Coronary artery (tissue), 2 donors: ENCODE measurements around the gene EMILIN1.

Source experiments
- DNase-seq: peaks from one replicate; pipeline ENCODE4 v3.0.0-alpha.2; 2017; ENCODE audit warnings: low spot score
- H3K27ac ChIP-seq, 2 donors: fragments of 200-600 bp; sonication (generic); one replicate each; pipeline ENCODE4 v1.5.1; 2016 to 2019
- H3K4me3 ChIP-seq: fragments of 200-600 bp; sonication (generic); 2 replicates; pipeline ENCODE4 v1.5.1; 2016; ENCODE audit warnings: mild to moderate bottlenecking, moderate library complexity
- TF ChIP-seq, protein P1 (sequence below): fragments of 200-600 bp; sonication (generic); IDR thresholded peaks from one replicate; pipeline ENCODE4 v1.5.1; 2019; ENCODE audit warnings: antibody characterized with exemption

EMILIN1 gene

DNA sequence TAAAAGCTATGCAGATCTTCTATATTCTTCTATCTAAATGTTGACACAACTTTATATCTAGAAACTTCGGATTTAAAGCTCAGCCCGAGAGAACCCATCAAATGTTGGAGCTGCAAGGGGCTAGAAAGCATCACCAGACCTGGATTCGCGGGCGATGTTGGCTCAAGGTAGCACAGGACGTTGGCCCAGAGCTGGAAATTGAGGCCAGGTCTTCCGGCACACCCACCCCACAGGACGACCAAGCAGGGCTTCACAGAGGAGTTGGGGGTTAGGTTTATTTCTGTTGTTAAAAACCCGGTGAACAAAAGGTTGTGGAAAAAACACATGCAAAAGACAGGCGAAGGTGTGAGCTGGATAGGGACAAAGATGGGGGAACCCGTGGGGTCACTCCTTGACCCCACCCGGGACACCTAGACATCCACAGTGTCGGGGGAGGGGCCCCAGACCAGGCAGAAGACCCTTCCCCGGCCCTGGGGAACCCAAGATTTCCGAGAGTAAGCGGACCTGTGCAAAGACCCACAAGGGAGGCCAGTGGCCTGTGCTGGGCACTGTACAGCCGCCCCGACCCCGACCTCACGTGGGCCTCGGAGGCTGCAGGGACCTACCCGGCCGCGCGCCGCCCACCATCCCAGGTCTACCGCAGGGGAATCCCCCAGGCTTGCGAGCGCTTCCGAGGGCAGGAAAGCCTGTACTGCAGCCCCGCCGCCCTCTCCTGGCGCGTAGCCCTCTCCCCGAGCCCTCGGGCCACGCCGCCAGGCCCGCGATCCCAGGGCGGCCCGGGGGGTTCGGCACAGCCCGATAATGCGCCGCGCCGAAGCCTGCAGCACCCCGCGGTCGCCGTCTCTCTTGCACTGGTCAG is 28.8 kb upstream of the EMILIN1 start:
- H3K4me3 ChIP-seq: peak overlapping the region; percentile 92
- DNase-seq: peak; percentile 79
- peak overlapping the region; percentile 87 to 98 for H3K27ac ChIP-seq
- TF ChIP-seq, protein P1, sequence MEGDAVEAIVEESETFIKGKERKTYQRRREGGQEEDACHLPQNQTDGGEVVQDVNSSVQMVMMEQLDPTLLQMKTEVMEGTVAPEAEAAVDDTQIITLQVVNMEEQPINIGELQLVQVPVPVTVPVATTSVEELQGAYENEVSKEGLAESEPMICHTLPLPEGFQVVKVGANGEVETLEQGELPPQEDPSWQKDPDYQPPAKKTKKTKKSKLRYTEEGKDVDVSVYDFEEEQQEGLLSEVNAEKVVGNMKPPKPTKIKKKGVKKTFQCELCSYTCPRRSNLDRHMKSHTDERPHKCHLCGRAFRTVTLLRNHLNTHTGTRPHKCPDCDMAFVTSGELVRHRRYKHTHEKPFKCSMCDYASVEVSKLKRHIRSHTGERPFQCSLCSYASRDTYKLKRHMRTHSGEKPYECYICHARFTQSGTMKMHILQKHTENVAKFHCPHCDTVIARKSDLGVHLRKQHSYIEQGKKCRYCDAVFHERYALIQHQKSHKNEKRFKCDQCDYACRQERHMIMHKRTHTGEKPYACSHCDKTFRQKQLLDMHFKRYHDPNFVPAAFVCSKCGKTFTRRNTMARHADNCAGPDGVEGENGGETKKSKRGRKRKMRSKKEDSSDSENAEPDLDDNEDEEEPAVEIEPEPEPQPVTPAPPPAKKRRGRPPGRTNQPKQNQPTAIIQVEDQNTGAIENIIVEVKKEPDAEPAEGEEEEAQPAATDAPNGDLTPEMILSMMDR: no peak

DNA sequence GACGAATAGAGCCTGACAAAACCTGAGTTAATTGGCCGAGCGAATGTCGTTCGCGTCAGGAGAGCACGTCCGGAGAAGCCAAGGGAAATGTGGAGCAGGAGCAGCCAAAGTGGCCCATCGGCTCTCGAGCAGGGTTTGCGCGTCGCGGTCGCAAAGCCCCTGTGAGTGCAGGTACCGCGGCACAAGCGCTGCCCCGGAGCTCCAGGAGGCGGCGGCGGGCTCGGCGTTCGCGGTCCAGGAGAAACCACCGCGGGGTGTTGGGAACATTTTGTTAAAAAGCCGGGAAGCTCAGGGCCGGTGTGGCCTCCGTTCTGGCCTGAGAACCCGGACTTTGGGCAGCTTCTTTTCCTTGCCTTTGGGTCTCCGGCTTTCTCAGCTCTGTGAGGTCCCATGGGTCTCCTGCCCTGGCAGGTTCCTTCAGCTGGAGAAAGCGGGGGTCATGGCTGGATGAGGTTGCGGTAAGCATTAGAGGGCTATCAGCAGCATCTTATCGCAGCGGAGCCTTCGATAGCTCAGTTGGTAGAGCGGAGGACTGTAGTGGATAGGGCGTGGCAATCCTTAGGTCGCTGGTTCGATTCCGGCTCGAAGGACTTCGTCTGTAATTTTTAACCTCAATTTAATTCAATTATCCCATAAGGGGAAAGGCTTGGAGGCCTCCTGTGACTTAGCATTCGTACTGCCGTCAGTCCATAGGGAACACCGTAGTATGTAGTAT is 28.0 kb upstream of the EMILIN1 start:
- Histone ChIP-seq H3K27ac (peak overlapping the region; percentile 87 to 98), H3K4me3 (peak overlapping the region; percentile 92)
- peak; percentile 93 for DNase-seq
- TF ChIP-seq, protein P1: peak; percentile 14

DNA sequence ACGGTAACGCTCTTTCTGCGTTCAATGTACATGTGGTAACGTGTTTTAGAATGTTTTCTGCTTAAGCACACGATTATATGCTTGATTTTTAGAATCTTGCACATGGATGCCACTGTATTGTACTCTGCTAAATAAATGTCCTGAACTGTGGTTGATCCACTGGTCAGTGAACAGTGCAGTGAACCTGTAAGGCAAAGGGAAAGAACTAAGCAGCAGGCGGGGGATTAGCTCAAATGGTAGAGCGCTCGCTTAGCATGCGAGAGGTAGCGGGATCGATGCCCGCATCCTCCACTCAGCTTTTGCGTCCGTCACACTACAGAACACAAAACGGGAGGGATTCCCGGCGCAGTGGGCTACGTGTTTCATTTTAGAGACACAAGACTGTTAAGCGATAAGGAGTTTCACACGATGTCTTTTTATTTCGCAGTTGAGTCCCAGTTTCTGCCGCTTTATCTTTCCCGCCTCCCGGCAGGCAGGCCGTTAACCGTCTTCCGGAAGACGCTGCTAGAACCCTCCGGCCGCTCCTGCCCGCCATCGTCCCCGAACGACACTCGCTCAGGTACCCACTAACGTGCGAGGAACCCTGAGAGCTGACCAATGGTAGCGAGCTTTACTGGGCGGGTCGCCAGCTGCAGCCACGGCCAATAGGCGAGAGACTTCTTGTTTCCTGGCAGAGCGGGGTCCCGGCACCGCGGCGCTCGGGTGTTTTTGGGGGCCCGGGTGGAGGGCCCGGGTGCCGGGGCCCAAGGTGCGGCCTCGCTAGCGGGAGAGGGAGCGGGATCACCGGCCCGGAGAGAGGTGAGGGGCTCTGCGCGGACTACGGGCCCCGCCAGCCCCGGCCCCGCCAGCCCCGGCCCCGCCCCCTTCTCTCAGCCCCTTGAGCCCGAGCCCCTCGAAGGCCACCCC is 27.2 kb upstream of the EMILIN1 start, which contains the start of gene AGBL5:
AGBL5 (plus strand) TSS at position 673 of the 906 bp plus-strand sequence. CDS start 1,291 bp downstream, outside the sequence.
- TF ChIP-seq, protein P1: no peak
- Histone ChIP-seq H3K27ac (peak within 1 kb of the TSS; percentile 87 to 98), H3K4me3 (peak within 1 kb of the TSS; percentile 92)
- peak; percentile 97 for DNase-seq

DNA sequence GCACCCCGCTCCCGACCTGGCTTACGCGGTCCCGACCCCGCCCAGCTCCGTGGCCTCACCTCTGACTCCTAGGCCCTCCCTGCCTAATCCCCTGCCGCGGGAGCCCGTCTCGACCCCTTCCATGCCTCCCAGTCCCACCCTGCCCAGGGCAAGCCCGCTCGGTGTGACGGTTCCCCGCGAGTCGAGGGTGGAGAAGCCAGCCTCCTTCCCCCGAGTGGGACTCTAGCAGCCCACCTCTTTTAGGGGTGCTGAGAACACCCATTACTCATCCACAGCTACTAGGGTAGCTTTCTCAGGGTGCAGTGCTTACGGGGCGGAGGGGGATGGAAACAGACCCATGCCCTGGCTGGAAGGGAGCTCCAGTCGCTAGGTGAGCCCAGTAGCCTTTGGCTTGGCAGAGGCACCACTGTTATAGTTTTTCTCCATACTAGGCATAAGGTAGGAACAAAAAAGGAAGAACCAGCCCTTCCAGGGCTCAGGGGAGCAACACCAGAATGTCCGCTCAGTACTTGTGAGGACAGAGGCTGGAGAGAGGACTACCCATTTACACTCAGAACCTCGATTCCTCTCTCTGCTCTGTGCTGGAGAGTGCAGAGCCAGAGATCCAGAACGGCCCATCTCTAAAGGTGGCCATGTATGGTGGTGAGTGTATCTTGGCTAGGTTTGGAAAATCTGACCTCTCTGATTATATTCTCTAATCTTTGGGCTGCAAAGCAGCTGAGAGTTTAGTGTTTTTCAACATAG is 26.3 kb upstream of the EMILIN1 start:
- Histone ChIP-seq H3K4me3 (peak overlapping the region; percentile 92), H3K27ac (peak overlapping the region; percentile 87 to 98)
- DNase-seq: peak; percentile 83
- TF ChIP-seq, protein P1: no peak

DNA sequence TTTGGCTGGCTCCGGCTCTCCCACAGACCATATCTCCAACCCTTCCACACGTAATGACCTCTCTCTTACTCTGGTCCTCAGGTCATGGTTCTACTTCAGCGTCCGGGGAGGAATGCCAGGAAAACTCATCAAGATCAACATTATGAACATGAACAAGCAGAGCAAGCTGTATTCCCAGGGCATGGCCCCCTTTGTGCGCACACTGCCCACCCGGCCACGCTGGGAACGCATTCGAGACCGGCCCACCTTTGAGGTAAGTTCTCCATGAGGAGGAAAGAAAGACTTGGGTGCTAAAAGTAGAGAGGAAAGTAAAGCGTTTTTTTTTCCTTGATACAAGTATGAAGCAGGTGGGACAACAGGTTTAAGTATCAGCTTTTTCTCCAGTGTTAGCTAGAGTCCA is 25.1 kb upstream of the EMILIN1 start:
- DNase-seq: no peak
- no peak overlapping the region for H3K4me3 ChIP-seq
- no peak overlapping the region for H3K27ac ChIP-seq
- TF ChIP-seq, protein P1: no peak

DNA sequence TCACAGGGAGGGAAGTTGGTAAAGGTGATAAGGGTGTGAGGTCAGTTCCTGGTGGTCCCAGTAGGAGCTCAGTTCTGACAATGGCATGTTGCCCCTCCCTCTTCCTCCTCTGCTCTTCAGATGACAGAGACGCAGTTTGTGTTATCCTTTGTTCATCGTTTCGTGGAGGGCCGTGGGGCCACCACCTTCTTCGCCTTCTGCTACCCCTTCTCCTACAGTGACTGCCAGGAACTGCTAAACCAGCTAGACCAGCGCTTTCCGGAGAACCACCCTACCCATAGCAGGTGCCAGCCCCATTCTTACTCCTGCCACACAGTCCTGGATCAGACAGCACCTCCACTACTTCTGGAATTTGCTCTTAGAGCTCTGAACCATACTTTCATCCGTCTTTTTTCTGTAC is 24.6 kb upstream of the EMILIN1 start:
- Histone ChIP-seq H3K27ac (no peak overlapping the region), H3K4me3 (no peak overlapping the region)
- DNase-seq: no peak
- TF ChIP-seq, protein P1: no peak
